Neuronal stem cell (in vitro differentiated cells): ENCODE results near the gene RDX.

Experiments
- DNase-seq: peaks from one replicate; pipeline ENCODE4 v3.0.0-alpha.2; 2013; ENCODE audit warnings: low spot score
- H2AFZ ChIP-seq: one replicate; pipeline ENCODE4 v1.6.1; 2013; ENCODE audit warnings: mild to moderate bottlenecking, low read length, inconsistent platforms
- H2AK5ac ChIP-seq: 2 replicates; pipeline ENCODE4 v1.6.1; 2013; ENCODE audit warnings: low read depth, mild to moderate bottlenecking, inconsistent platforms, low read length, moderate library complexity, mixed read lengths
- H2BK120ac ChIP-seq: 2 replicates; pipeline ENCODE4 v1.6.1; 2013; ENCODE audit warnings: low read depth, mild to moderate bottlenecking, inconsistent platforms, low read length, moderate library complexity, mixed read lengths
- H2BK12ac ChIP-seq: one replicate; pipeline ENCODE4 v1.6.1; 2013; ENCODE audit warnings: low read length, inconsistent platforms
- H2BK15ac ChIP-seq: 2 replicates; pipeline ENCODE4 v1.6.1; 2013; ENCODE audit warnings: mild to moderate bottlenecking, low read length, inconsistent platforms, mixed read lengths
- H2BK5ac ChIP-seq: one replicate; pipeline ENCODE4 v1.6.1; 2013; ENCODE audit warnings: inconsistent platforms, mild to moderate bottlenecking, low read length, moderate library complexity
- H3K14ac ChIP-seq: one replicate; pipeline ENCODE4 v1.6.1; 2013; ENCODE audit warnings: low read length, inconsistent platforms
- H3K18ac ChIP-seq: 2 replicates; pipeline ENCODE4 v1.6.1; 2013; ENCODE audit warnings: low read length, inconsistent platforms
- H3K23ac ChIP-seq: 2 replicates; pipeline ENCODE4 v1.6.1; 2013; ENCODE audit warnings: low read depth, mild to moderate bottlenecking, mixed read lengths, low read length, inconsistent platforms; ENCODE audit not compliant: poor library complexity
- H3K27ac ChIP-seq: replicated peaks from 3 replicates; pipeline ENCODE4 v1.5.1; 2013; ENCODE audit warnings: low read length, inconsistent platforms
- H3K27me3 ChIP-seq, 3 experiments: 2 replicates each; pipeline ENCODE4 v1.6.1; 2013; ENCODE audit warnings: low read length in 3 of 3, mild to moderate bottlenecking in 2 of 3, inconsistent platforms in 1 of 3, low read depth in 1 of 3, mixed read lengths in 1 of 3, moderate library complexity in 1 of 3; ENCODE audit not compliant: control insufficient read depth in 3 of 3, insufficient read depth in 3 of 3
- H3K36me3 ChIP-seq, 2 donors: replicated peaks in 1 of 2; 2 replicates each; pipeline ENCODE4 v1.6.1; 2013; ENCODE audit warnings: low read length in 2 of 2; ENCODE audit not compliant: control insufficient read depth in 2 of 2, insufficient read depth in 2 of 2
- H3K4ac ChIP-seq: 2 replicates; pipeline ENCODE4 v1.6.1; 2013; ENCODE audit warnings: inconsistent platforms, mild to moderate bottlenecking, low read length, moderate library complexity
- H3K4me1 ChIP-seq, 2 donors: 1 replicate in 1 of 2; 2 replicates in 1 of 2; pipeline ENCODE4 v1.6.1; 2013; ENCODE audit warnings: low read length in 2 of 2, low read depth in 1 of 2; ENCODE audit not compliant: control insufficient read depth in 2 of 2, insufficient read depth in 1 of 2
- H3K4me2 ChIP-seq: one replicate; pipeline ENCODE4 v1.6.1; 2013; ENCODE audit warnings: mild to moderate bottlenecking, low read length, inconsistent platforms; ENCODE audit not compliant: insufficient read depth, poor library complexity, severe bottlenecking
- H3K4me3 ChIP-seq, 2 donors: 2 replicates each; pipeline ENCODE4 v1.5.1; 2013; ENCODE audit warnings: low read length in 2 of 2, mild to moderate bottlenecking in 2 of 2, inconsistent platforms in 1 of 2, moderate library complexity in 1 of 2
- H3K79me1 ChIP-seq: one replicate; pipeline ENCODE4 v1.6.1; 2013; ENCODE audit warnings: low read depth, mild to moderate bottlenecking, inconsistent platforms, low read length, moderate library complexity
- H3K9ac ChIP-seq: one replicate; pipeline ENCODE4 v1.6.1; 2013; ENCODE audit warnings: mild to moderate bottlenecking, low read depth, low read length, inconsistent platforms; ENCODE audit not compliant: poor library complexity
- H3K9me3 ChIP-seq, 2 donors: replicated peaks in 1 of 2; 2 replicates each; pipeline versions ENCODE3 to v1.6.1; 2013; ENCODE audit warnings: low read length in 2 of 2, mild to moderate bottlenecking in 2 of 2, inconsistent platforms in 1 of 2, low read depth in 1 of 2, mixed read lengths in 1 of 2, moderate library complexity in 1 of 2; ENCODE audit not compliant: control insufficient read depth in 2 of 2, insufficient read depth in 1 of 2
- H4K8ac ChIP-seq: one replicate; pipeline ENCODE4 v1.6.1; 2013; ENCODE audit warnings: low read depth, mild to moderate bottlenecking, inconsistent platforms, low read length, moderate library complexity
- H4K91ac ChIP-seq: one replicate; pipeline ENCODE4 v1.6.1; 2013; ENCODE audit warnings: low read length, low read depth, mild to moderate bottlenecking, inconsistent platforms; ENCODE audit not compliant: poor library complexity
- WGBS, 2 donors: extraction: QIAGEN DNeasy Blood & Tissue Kit; methylation state at CpG; one replicate each; pipeline ENCODE4 v1.1.7; 2013; ENCODE audit warnings: missing lambda C conversion rate in 2 of 2, mixed read lengths in 1 of 2; ENCODE audit not compliant: insufficient read length in 2 of 2, insufficient replicate concordance in 1 of 2; ENCODE audit errors: extremely low coverage in 2 of 2; 5-methylcytosine and 5-hydroxymethylcytosine counted together

Gene RDX

GRCh38 chr11:110156503-110156902 lies 139.9 kb downstream of the RDX start:
- H2BK12ac ChIP-seq = no peak overlapping the region
- no peak overlapping the region for H2AFZ ChIP-seq
- H3K36me3 ChIP-seq = peaks cover 18 to 89% of the 10 kb centered on the region in 2 donors
- DNase-seq = no peak
- no peak overlapping the region for H2BK120ac ChIP-seq
- no peaks in the 10 kb centered on the region for H3K9me3 ChIP-seq
- H2AK5ac ChIP-seq = no peak overlapping the region
- no peak overlapping the region for H3K4me2 ChIP-seq
- no peak overlapping the region for H4K91ac ChIP-seq
- H3K4me3 ChIP-seq = no peak overlapping the region
- H4K8ac ChIP-seq = no peak overlapping the region
- no peak overlapping the region for H3K23ac ChIP-seq
- H3K4me1 ChIP-seq = peaks cover 0 to 3% of the 10 kb centered on the region in 2 donors
- H3K18ac ChIP-seq = no peak overlapping the region
- H2BK5ac ChIP-seq = no peak overlapping the region
- no peak overlapping the region for H2BK15ac ChIP-seq
- H3K79me1 ChIP-seq = no peaks in the 10 kb centered on the region
- no CpG with 5 or more reads among the region's 4 CpGs for WGBS, 2 donors
- H3K4ac ChIP-seq = no peak overlapping the region
- H3K9ac ChIP-seq = no peak overlapping the region
- H3K14ac ChIP-seq = no peak overlapping the region
- no peaks in the 10 kb centered on the region for H3K27me3 ChIP-seq
- no peak overlapping the region for H3K27ac ChIP-seq

- no peak overlapping the region for H3K4ac ChIP-seq
- H3K27me3 ChIP-seq = no peaks in the 10 kb centered on the region
- no peak for DNase-seq
- H4K8ac ChIP-seq = no peak overlapping the region
- H2AK5ac ChIP-seq = no peak overlapping the region
- H3K14ac ChIP-seq = no peak overlapping the region
- no peak overlapping the region for H3K4me2 ChIP-seq
- no peak overlapping the region for H2BK120ac ChIP-seq
- no peaks in the 10 kb centered on the region for H3K79me1 ChIP-seq
- H3K9me3 ChIP-seq = no peaks in the 10 kb centered on the region
- no peak overlapping the region for H3K4me3 ChIP-seq
- H4K91ac ChIP-seq = no peak overlapping the region
- no peak overlapping the region for H3K9ac ChIP-seq
- no peak overlapping the region for H2BK15ac ChIP-seq
- peaks cover 0 to 4% of the 10 kb centered on the region in 2 donors for H3K4me1 ChIP-seq
- peaks cover 4 to 73% of the 10 kb centered on the region in 2 donors for H3K36me3 ChIP-seq
- no peak overlapping the region for H2BK12ac ChIP-seq
- no peak overlapping the region for H2AFZ ChIP-seq
- H3K27ac ChIP-seq = no peak overlapping the region
- H2BK5ac ChIP-seq = no peak overlapping the region
- H3K18ac ChIP-seq = no peak overlapping the region
- H3K23ac ChIP-seq = no peak overlapping the region
Measured at GRCh38 chr11:110153474-110153873, 142.9 kb downstream of the RDX start.

- no peaks in the 10 kb centered on the region for H3K9me3 ChIP-seq
- H3K27ac ChIP-seq = no peak overlapping the region
- no peak overlapping the region for H2BK15ac ChIP-seq
- no peak overlapping the region for H2AK5ac ChIP-seq
- H4K8ac ChIP-seq = no peak overlapping the region
- no peak overlapping the region for H3K23ac ChIP-seq
- peaks cover 4 to 72% of the 10 kb centered on the region in 2 donors for H3K36me3 ChIP-seq
- no peak for DNase-seq
- H2BK120ac ChIP-seq = no peak overlapping the region
- no peak overlapping the region for H2BK5ac ChIP-seq
- H3K9ac ChIP-seq = no peak overlapping the region
- no peak overlapping the region for H2AFZ ChIP-seq
- no peak overlapping the region for H3K14ac ChIP-seq
- no peaks in the 10 kb centered on the region for H3K27me3 ChIP-seq
- WGBS, 2 donors = no CpG with 5 or more reads among the region's 1 CpG
- H3K79me1 ChIP-seq = no peaks in the 10 kb centered on the region
- H3K4me1 ChIP-seq = peaks cover 0 to 4% of the 10 kb centered on the region in 2 donors
- H3K4me3 ChIP-seq = no peak overlapping the region
- no peak overlapping the region for H4K91ac ChIP-seq
- H3K4ac ChIP-seq = no peak overlapping the region
- H3K4me2 ChIP-seq = no peak overlapping the region
- H3K18ac ChIP-seq = no peak overlapping the region
- H2BK12ac ChIP-seq = no peak overlapping the region
Measured at GRCh38 chr11:110152199-110152598, 144.2 kb downstream of the RDX start.

GRCh38 chr11:110148775-110149744 lies 147.4 kb downstream of the RDX start:
- H2AFZ ChIP-seq = no peak overlapping the region
- H3K27me3 ChIP-seq = no peaks in the 10 kb centered on the region
- H3K36me3 ChIP-seq = peaks cover 6 to 71% of the 10 kb centered on the region in 2 donors
- no peak overlapping the region for H3K4ac ChIP-seq
- no peak overlapping the region for H2AK5ac ChIP-seq
- H3K4me3 ChIP-seq = no peak overlapping the region
- H3K14ac ChIP-seq = no peak overlapping the region
- no peak overlapping the region for H3K4me2 ChIP-seq
- peaks cover 2 to 4% of the 10 kb centered on the region in 2 donors for H3K4me1 ChIP-seq
- no peak overlapping the region for H3K9ac ChIP-seq
- no peak overlapping the region for H2BK5ac ChIP-seq
- H2BK120ac ChIP-seq = no peak overlapping the region
- no peak overlapping the region for H3K23ac ChIP-seq
- H3K79me1 ChIP-seq = no peaks in the 10 kb centered on the region
- no peak overlapping the region for H3K18ac ChIP-seq
- H4K91ac ChIP-seq = no peak overlapping the region
- H3K27ac ChIP-seq = no peak overlapping the region
- H2BK12ac ChIP-seq = no peak overlapping the region
- H4K8ac ChIP-seq = no peak overlapping the region
- no peak for DNase-seq
- no peak overlapping the region for H2BK15ac ChIP-seq
- H3K9me3 ChIP-seq = peaks cover 0 to 9% of the 10 kb centered on the region in 2 donors
- no CpG with 5 or more reads among the region's 9 CpGs for WGBS, 2 donors
